ENCODE data around the gene RGS1.
"Not testable (repeated sequence)": the region's sequence is repeated elsewhere in the genome, so short reads cannot be mapped to it uniquely, and the experiment has no call there.

The RGS1 gene, protein sequence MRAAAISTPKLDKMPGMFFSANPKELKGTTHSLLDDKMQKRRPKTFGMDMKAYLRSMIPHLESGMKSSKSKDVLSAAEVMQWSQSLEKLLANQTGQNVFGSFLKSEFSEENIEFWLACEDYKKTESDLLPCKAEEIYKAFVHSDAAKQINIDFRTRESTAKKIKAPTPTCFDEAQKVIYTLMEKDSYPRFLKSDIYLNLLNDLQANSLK

DNA sequence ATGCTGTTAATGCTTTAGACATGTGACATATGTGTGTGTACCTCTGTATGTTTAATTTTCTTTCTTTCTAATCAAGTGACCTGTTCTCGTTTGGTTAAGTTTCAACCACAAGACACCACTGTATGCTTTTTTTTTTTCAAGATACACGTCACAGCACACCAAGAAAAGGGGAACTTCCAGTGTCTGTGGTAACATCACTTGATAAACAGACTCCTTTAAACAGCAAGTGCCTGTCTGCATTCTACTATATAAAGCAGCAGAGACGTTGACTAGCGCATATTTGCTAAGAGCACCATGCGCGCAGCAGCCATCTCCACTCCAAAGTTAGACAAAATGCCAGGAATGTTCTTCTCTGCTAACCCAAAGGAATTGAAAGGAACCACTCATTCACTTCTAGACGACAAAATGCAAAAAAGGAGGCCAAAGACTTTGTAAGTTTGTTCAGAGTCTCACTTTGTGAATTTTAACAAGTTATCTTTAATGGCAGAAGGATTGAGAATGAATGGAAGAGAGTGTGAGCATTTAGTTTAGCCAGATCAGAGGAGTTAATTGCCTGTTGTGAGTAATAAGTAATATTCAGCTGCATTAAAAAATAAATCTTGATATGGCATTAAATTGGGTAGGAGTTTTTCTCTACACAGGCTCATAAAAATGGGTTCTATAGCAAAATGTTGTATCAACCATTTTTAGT is at the start of gene RGS1:
Gene RGS1, plus strand, starts transcription at position 275 of the 691 bp plus-strand sequence. Its CDS starts 20 bp downstream, at position 295.
- DNase-seq, result no peak

DNA sequence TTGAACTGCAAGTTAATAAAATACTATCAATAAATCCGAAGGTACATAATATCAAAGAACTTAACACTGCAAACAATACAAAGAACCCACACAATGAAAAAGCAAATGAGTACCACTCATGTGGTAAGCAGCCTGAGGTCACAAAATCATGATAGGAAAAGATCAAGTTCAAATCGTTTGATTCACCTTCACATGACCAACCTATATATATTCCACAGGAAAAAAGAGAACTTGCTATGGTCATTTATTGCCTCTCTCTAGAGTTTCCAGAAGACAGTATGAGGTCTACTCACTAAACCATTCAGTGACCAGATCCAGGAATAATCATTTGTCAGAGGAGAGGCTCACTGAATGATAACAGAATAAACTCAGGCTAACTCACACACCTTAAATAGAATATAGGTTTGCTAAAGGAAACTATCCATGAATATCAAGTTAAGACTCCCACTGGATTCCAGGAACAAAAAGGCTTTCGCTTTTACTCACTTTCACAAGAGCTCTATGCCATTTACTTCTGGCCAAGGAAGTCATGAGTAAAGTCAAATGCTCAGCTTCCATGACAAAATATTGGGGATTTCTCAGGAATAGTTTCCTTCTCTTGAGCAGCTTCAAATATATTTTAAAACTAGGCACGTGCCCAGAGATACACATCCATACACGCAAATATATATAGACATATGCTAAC is 48.3 kb upstream of the RGS1 start:
- DNase-seq, result no peak

DNA sequence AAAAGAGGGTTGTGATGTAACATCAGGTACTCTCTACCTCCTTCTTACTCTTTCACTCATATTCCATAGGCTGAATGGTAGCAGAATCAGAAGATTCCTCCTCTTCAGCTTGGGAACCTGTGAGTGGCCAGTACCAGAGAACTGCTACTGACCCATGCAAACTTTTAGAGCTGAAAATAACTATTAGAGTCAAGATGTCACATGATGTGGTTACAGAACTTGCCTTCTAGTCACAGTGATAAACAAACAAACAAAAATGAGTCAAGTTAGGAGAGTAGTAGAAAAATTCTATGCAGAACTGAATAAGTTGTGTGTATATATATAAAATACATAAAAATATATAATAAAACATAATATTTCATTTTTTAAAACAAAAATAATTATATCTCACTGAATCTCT is 47.6 kb upstream of the RGS1 start:
- DNase-seq, result no peak

DNA sequence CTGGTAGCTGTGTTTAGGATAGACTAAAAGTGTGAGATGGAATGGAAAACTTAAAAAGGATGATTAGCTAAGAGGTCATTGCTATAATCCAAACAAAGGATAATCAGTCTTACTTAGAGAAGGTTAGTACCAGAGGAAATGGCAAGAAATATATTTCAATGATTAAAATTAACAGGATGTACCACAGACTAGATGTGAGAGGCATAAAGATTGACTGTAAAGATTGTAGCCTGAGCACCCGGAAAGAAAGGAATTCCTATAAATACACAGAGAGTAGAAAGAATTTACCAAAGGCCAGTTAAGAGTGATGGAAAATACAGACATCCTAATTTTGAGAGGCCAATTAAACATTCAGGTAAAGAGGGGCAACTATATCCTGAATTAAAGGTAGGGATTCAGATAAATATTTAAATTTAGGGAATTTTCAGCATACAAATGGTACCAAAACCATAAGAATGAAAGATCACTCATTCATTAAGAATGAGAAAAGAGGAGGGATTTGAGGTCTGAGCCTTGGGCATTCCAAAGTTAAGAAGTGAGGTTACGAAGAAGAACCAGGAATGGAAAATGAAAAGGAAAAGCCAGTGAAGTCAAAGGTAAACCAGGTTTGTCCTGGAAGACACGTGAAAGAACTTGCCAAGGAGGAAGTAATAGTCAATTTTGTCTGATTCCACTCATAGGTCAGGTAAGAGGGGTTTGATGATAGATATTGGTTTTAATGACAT is 46.4 kb upstream of the RGS1 start:
- no peak for DNase-seq

DNA sequence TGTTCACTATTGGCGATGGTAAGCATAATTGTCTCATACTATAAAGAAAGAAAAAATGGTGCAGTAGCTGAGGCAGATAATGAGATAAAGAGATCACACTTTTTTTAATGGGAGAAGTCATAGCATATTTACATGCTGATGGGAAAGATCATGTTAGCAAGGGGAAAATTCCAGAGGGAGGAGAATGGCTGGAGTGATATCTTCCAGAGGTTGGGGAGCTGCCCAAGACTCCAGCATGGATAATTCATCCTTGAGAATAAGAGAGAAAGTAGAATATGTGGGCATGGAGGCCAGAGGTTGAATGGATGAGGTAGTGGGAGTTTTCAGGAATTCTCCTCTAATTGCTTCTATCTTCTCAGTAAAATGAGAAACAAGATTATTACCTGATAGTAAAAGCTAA is 45.8 kb upstream of the RGS1 start:
- DNase-seq, result no peak

DNA sequence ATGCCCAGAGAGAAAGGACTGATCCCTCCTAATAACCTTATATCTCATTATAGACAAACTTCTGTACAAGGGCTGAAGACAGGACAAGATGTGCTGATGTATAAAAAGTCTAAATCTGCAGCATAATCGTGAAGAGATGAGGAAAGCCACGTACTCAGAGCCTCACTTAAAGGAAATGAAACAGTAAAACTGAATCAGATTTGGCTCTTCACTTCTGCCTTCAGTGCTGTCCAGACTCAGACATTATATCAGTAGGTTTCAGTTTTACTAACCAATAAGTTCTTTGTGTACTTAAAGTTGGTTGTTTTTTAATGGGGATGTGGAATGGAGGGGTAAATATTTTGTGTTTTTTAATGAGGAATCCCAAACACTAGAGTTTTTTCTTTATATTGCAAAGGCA is 45.3 kb upstream of the RGS1 start:
- DNase-seq, result peak; percentile 43

DNA sequence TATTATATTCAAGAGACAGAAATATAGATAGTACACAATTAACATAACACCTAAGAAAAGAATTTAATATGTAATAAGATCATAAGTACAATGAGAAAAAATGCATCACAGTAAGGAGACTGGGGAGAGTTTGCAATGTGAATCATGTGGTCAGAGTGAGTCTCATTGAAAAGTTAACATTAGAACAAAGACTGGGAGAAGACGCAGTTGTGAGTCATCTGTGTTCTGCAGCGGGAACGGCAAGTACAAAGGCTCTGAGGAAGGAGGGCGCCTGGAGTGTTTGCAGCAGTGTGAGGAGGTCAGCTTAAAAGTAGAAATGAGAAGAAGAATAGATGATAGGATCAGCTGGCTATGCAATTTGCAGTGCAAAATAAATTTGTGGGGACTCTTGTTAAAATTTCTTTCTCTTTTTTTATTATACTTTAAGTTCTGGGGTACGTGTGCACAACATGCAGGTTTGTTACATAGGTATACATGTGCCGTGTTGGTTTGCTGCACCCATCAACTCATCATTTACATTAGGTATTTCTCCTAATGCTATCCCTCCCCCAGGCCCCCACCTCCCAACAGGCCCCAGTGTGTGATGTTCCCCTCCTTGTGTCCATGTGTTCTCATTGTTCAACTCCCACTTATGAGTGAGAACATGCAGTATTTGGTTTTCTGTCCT is 44.4 kb upstream of the RGS1 start:
- DNase-seq, result not testable (repeated sequence)

DNA sequence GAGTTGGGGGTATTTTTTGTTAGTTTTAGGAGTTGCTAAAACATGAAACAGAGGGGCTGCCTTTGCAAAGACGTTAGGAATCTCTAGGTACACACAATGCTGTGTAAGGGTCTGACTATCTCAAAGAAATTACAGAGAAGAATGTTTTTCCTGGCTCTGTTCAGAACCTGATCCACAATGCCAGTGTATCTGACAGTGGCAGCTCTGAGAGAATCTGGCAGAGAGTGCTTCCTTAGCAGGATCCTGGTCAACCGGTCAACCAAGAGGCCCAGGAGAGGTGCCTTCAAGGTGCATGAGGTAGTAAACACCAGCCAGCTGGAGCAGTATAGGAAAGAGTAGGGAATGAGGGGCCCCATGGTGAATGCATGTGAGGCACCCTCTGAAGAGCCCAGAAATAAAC is 40.9 kb upstream of the RGS1 start:
- no peak for DNase-seq

DNA sequence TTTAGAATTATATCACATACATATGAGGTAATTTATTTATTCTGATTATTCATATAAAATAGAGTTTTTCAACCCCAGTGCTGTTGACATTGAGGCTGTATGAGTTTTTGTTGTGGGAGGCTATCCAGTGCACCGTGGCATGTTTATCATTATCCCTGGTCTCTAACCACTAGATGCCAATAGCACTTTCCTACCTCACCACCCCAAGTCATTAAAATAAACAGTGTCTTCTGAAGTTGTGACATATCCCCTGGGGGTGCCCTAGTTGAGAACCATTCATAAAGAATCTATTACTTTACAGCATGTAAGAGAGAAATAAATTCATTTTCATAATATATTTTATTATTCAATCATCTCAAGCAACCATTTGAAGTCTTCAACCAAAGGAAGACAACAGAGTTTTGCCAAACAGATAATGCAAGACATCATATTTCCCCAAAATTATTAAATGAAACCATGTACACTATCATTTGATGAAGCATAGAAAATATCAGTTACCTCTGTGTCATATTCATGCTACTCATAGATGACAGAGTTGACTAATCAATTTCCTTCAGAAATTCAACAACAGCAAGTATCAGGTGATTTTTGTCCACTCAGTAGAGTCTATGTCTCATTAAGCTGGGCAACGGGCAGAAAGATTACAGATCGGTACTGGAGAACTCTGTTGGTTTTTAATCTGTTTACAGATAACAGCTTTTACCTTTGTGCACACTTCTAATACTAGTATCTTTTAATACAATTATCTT is 39.5 kb upstream of the RGS1 start:
- no peak for DNase-seq

DNA sequence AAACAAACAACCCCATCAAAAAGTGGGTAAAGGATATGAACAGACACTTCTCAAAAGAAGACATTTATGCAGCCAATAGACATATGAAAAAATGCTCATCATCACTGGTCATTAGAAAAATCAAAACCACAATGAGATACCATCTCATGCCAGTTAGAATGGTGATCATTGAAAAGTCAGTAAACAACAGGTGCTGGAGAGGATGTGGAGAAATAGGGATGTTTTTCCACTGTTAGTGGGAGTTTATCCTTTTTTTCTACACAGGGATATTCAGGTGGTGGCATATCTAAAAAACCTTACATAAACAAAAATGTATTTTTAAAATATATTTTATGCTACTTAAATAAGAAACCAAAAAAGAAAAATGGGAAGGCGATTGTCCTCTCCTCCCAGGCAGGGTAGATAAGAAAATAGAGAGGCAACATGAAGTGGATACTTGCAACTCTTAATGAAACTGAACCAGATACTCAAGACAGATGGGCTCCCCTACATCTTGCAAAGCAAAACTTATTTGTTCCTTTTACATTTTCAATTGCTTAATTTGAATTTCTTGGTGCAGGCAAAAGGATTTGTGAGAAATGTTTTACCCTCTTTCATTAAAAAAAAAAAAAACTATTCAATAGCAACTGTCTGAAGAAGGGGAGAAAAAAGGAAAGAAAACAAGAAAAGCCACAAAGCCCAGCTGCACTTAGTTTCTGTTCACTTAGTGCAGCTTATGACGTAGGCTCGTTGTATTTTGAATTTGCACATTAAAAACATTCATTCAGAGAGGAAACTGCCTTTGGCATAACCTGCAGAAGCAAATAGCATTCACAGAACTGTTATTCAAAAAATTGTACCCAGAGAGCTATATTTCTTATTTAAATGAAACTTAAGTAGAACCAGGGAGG is 36.9 kb upstream of the RGS1 start:
- peak; percentile 63 for DNase-seq

DNA sequence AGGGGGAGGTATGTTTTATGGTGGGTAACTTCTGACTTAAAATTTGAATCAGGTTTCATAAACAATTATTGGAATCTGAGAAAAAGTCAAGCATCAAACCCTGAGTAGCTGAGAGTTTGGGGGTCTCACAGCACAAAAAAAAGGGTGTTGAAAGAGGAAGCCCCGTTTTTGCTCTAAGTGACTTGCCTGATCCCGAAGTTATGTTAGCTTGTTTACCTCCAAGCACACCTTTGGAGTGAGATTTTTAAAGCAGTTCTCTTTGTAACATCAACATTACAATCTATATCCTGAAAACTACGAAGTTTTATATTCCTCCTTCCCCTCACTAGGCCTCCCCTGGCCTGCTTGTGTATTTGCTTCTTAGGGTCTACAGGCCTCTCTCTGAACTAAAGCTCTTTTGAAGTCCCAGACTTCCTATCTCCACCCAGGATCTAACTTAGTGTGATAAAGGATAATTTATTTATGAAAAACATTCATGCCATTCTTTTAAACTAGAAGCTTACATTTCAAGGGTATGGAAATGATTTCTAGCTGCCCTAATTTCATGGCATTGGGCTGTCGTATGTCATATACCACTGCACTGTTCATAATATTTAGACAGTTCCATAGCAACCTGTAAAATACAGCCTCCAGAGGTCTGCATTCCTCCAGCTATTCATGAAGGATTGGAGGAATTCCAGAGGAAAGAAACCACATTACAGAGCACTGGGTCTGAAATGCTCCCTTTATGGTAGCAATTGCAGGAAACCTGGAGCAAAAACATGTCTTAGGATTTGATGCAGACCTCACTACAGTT is 36.1 kb upstream of the RGS1 start:
- DNase-seq, result no peak

DNA sequence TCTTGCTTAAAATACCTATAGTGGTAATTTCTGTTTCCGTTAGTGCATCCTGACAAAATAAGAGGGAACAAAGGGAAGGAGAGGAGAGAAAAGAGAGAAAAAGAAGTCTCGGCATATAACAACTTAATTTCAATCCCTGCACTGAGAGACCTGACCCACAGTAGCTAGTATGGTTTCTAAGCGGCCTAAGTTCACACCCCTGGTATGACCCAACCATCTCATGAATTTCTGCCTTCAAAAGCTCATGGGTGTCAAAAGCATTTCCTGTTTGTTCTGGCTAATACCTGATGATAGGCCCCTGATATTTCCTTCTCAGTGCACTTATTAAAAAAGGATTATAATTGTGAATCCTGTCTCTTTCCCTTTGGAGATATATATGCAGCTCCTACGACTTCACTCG is 32.1 kb upstream of the RGS1 start:
- no peak for DNase-seq

DNA sequence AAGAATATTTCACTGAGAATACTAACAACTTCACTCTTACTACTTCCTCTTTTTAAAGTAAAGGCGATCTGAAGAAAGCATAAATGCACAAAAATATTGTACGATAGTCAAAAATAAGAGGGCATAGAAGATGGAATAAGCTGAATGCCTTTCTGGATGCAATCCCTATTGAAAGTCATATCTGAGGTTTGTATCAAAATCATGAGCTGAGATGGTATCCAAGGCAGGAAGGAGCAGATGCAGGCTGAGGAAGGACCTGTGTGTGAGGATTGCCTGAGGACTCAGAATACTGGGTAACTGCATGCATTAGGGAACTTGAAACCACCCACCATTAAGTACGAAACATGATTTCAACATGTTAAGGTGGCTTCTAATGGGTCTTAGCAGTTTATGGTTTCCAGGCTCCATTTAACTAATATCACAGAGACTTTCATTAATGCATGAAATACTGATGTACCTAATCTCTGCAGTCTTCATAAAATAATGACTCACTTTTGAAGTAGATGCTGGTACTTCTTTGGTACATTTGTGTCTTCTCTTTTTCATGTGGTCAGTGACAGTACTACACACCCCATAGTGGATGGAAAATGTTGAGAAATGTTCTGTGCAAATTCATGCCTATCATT is 29.6 kb upstream of the RGS1 start:
- no peak for DNase-seq

DNA sequence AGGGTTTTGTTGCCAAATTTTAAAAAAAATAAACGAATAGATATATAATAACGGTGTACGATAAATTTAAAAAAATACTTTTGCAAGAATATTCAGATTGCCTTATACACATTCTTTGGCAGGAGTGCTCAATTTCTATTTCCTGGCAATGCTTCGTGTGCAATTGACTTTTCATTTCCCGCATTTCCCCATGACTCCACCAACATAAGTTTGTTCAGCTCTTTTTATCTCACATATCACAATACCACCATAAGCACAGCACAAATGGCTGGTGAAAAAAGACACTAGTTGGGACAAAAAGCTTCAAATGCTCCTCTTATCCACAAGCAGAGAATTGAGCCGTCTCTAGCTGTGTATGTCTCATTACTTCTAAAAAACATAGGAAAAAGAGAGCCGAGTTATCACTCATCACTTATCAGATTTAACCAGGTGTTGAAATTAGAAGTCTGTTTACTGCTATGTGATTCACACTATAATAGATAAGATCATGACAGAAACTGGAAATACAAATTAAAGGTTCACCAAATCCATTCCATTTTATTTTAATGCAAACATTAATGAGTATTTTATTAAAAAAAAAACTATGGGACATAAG is 28.9 kb upstream of the RGS1 start:
- DNase-seq, result no peak

DNA sequence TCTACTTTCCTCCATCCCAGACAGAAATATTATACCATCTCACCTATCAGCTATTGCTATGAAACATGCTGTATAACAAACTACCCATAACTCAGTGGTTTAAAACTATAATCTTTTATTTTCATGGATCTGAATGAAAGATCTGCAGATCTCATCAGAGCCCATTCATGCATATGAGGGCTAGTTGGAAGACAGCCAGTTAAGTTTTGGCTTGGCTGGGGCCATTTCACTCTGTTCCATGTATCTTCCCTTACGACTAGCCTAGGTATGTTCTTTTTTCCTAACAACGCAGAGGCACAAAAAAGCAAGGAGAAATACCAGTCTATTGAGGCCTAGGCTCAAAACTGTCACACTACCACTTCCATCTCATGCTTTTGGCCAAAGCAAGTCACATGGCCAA is 28.1 kb upstream of the RGS1 start:
- no peak for DNase-seq

DNA sequence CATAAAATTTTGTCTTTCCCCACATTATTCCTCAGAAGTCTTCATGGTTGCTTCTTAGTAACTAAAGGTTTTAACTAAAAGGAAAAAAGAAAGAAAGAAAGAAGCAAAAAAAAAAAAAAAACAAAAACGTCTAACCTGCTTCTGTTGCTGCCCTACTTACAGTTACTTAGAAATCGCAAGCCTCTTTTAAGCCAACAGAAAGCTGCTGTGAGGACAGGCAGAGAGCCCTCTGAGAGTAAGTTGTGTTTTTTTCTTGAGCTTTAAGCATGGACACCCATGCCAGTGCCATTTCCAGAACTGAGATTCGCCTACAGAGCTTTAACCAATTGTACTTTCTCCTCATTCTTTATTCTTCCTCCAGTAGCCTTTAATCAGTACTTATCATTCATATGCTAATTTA is 25.6 kb upstream of the RGS1 start:
- DNase-seq, result no peak

DNA sequence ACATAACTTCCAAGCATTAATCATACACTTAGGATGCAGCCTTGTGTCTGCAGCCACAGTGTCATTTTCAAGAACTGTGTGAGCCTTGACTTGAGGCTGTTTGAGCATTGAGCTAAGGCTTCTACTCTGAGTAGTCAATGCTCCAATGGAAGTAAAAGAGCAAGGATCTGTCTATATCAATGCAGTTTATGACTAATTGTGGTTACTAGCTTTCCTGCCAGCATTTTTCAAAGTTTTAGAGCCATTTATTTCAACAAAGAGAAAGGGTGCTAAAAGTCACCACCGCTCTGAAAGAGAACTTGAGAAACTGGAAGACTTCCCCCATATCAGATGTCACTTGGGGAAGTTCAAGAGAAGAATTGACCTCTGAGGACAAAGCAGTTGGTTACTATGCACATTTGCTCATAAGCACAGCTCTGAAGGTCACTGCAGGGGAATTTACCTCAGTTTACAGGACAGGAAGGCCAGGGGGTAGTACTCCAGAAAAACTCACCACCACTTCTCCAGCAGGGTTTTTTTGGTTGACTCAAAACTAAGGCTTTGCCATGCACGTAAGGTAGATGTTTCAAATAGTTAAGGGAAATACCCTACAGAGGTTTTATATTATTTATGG is 24.5 kb upstream of the RGS1 start:
- DNase-seq, result no peak

DNA sequence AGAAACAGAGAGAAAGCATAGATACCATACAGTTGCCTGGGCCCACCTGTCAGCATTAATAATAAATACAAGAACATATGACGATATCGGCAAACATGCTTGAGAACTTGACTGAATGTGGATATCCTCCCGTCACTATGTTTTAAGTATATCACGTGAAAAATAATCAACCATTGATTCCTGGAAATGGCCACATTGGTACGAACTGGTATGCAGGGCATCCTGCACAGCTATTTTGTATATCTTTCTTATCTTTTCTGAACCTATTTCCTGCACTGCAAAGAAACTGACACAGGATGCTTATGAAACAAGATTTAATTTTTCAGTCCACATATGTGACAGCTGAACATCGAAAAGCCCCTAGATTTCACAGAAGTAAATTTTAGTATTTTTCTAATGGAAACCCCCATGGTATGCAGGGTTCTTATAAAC is 22.8 kb upstream of the RGS1 start:
- no peak for DNase-seq

DNA sequence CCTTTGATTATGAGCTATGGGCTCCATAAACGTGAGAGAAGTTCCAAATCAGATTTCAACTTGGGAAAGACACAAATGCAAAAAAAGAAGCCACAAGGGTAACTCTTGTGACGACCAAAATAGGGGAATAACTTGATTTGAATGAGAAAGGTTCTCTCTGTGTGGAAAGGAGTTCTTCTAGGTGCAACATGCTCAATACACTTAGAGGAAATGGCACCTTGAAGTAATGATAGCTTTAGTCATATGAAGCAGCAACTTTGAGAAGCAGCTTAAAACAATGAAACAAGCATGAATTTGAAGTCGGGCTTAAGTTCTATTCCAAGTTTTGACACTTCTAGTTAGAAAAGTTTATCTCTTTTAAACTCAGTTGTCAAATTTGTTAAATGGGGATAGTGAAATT is 21.8 kb upstream of the RGS1 start:
- DNase-seq, result no peak

All from RPMI8226 (cell line).